ENCODE measurements around the gene DAGLA. TPM values are rescaled to one million over a fixed set of nuclear protein-coding genes. Genes with fewer than 3 reads are reported as not detected.

The DAGLA gene
- total and polyA plus RNA-seq, 7 donors, result 0.57 to 5.1 (median 2.1) TPM

DNA sequence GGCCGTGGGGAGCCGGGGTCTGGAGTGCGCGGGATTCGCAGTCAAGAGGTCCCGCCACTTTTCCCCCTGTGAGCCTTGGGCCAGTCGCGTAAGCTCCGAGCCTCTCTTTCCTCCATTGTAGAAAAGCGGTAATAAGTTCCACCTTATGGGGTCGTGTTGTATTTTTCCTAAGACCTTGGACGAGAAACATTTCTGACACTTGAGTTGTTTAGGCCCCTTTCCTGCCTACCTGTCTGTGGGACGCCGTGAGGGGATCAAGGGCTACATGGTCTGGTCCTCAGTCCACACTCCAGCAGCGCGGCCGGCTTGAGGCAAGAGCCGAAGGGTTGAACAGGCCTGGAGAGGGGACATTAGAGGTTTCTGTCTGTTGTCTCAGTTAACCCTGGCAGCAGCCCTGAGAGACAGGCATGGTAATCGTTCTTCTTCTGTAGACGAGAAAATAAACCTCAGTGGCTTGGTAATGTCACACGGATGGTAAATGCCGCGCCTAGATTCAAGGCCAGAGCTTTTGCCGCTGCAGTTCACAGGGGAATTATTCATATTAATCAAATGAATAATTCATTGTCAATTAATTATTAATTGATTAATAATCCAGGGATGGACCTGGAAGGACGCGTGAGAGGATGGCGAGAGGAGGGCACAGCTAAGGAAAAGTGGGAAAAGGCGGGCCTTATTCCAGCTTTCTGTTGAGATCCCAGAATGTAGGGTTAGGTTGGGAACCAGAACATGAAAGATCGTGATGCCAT lies 113.1 kb downstream of the DAGLA start:
- peak in 1 of 2 donors; percentile 44 for DNase-seq

DNA sequence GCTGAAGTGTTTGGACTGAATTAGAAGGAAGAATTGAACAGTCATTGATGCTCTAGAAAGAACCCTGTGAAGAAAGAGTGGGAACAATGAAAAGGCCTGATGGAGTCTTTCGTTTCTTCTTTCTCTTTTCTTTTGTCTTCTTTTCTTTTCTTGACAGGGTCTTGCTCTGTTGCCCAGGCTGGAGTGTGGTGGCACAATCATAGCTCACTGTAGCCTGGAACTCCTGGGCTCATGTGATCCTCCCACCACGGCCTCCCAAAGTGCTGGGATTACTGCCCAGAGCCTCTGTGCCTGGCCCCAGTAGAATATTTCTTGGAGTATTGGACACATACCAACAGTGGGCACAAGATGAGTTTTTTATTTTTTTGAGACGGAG lies 113.6 kb downstream of the DAGLA start:
- TF ChIP-seq, protein P1, sequence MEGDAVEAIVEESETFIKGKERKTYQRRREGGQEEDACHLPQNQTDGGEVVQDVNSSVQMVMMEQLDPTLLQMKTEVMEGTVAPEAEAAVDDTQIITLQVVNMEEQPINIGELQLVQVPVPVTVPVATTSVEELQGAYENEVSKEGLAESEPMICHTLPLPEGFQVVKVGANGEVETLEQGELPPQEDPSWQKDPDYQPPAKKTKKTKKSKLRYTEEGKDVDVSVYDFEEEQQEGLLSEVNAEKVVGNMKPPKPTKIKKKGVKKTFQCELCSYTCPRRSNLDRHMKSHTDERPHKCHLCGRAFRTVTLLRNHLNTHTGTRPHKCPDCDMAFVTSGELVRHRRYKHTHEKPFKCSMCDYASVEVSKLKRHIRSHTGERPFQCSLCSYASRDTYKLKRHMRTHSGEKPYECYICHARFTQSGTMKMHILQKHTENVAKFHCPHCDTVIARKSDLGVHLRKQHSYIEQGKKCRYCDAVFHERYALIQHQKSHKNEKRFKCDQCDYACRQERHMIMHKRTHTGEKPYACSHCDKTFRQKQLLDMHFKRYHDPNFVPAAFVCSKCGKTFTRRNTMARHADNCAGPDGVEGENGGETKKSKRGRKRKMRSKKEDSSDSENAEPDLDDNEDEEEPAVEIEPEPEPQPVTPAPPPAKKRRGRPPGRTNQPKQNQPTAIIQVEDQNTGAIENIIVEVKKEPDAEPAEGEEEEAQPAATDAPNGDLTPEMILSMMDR (IDR thresholded peaks at IDR 0.05), result no peak
- Histone ChIP-seq H3K4me3 (no peak overlapping the region), H3K27ac (no peak overlapping the region), H3K36me3 (ENCODE audit: insufficient read depth in 1 of 2, low read depth in 1 of 2) (peaks cover 6 to 25% of the 10 kb centered on the region in 2 donors), H3K27me3 (ENCODE audit: insufficient read depth in 3 of 3, low read length in 2 of 3) (no peaks in the 10 kb centered on the region), H3K4me1 (peaks cover 20% of the 10 kb centered on the region), H3K9me3 (no peaks in the 10 kb centered on the region)
- 48 to 73% (median 58%) methylated on average over 3 of the region's 3 CpGs for WGBS, 3 donors
- intact Hi-C loops (cut with DNase I), result loop anchor here (5.0 to 10.0 kb wide), 3 partner anchors 98 to 161 kb away; partner anchors contain the start of genes BEST1 (in 1 of the 2) and FADS3 (in 1 of the 2)
- DNase-seq, result peak in 1 of 2 donors; percentile 11
- no peak for ATAC-seq

More for the DNA sequence above, 113.1 kb downstream of the DAGLA start:
- intact Hi-C loops (cut with DNase I), result loop anchor here (5.0 to 10.0 kb wide), 3 partner anchors 99 to 162 kb away; partner anchors contain the start of genes BEST1 (in 1 of the 2) and FADS3 (in 1 of the 2)
- Histone ChIP-seq H3K4me1 (peaks cover 20% of the 10 kb centered on the region), H3K27me3 (ENCODE audit: insufficient read depth in 3 of 3, low read length in 2 of 3) (no peaks in the 10 kb centered on the region), H3K4me3 (peak overlapping the region; percentile 86), H3K27ac (peak overlapping the region; percentile 97), H3K36me3 (ENCODE audit: insufficient read depth in 1 of 2, low read depth in 1 of 2) (peaks cover 6 to 30% of the 10 kb centered on the region in 2 donors), H3K9me3 (no peaks in the 10 kb centered on the region)
- TF ChIP-seq, protein P1 (IDR thresholded peaks at IDR 0.05), result no peak
- peak in 3 of 4 donors; percentile 21 to 30 (median 23) for ATAC-seq
- 3 to 4% (median 4%) methylated on average over 29 of the region's 29 CpGs for WGBS, 3 donors

DNA sequence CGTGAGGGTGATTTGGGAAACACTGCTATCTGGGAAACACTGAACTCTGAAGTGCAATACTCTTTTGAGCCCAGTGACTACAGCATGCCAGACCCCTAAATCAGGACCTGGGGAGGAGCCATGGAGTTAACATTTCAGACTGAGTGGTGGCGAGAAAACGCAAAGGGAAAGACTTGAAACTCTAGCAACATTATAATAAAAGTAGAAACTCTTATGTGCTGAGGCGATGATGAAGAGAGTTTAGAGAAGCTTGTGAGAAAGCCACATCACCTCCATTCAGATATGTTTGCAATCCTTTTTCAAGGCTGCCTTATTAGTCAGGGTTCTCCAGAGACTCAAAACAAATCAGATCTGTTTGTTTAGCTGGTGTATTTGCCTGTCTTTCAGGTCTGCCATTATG lies 114.4 kb downstream of the DAGLA start:
- intact Hi-C loops (cut with DNase I), result loop anchor here (5.0 to 10.0 kb wide), 3 partner anchors 98 to 160 kb away; partner anchors contain the start of genes BEST1 (in 1 of the 2) and FADS3 (in 1 of the 2)
- TF ChIP-seq, protein P1 (IDR thresholded peaks at IDR 0.05), result no peak
- DNase-seq, result no peak
- Histone ChIP-seq H3K4me3 (no peak overlapping the region), H3K4me1 (peaks cover 20% of the 10 kb centered on the region), H3K36me3 (ENCODE audit: insufficient read depth in 1 of 2, low read depth in 1 of 2) (peaks cover 6 to 17% of the 10 kb centered on the region in 2 donors), H3K9me3 (no peaks in the 10 kb centered on the region), H3K27ac (no peak overlapping the region), H3K27me3 (ENCODE audit: insufficient read depth in 3 of 3, low read length in 2 of 3) (no peaks in the 10 kb centered on the region)
- 86 to 89% (median 86%) methylated on average over 4 of the region's 4 CpGs for WGBS, 3 donors
- no peak for ATAC-seq

DNA sequence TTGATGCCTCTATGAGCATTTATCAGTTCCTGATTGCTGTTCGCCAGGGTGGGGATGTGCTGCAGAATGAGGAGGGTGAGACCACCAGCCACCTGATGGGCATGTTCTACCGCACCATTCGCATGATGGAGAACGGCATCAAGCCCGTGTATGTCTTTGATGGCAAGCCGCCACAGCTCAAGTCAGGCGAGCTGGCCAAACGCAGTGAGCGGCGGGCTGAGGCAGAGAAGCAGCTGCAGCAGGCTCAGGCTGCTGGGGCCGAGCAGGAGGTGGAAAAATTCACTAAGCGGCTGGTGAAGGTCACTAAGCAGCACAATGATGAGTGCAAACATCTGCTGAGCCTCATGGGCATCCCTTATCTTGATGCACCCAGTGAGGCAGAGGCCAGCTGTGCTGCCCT lies 115.3 kb downstream of the DAGLA start:
- no peaks in the 10 kb centered on the region for H3K9me3 ChIP-seq
- intact Hi-C loops (cut with DNase I), result loop anchor here (5.0 to 10.0 kb wide), 5 partner anchors 77 to 312 kb away; partner anchors contain the start of gene BEST1 (in 1 of the 2)
- H3K27me3 ChIP-seq (ENCODE audit: insufficient read depth in 3 of 3, low read length in 2 of 3), result no peaks in the 10 kb centered on the region
- TF ChIP-seq, protein P1 (IDR thresholded peaks at IDR 0.05), result no peak
- ATAC-seq, result no peak
- H3K4me3 ChIP-seq, result no peak overlapping the region
- H3K36me3 ChIP-seq (ENCODE audit: insufficient read depth in 1 of 2, low read depth in 1 of 2), result peaks cover 0 to 8% of the 10 kb centered on the region in 2 donors
- WGBS, 3 donors, result 62 to 71% (median 70%) methylated on average over 12 of the region's 12 CpGs
- H3K27ac ChIP-seq, result no peak overlapping the region
- no peak for DNase-seq
- peaks cover 20% of the 10 kb centered on the region for H3K4me1 ChIP-seq
